Measurements from ENCODE around the gene ZNF660. TPM values are rescaled to one million over a fixed set of nuclear protein-coding genes. Genes with fewer than 3 reads are reported as not detected.

Gene ZNF660
- total RNA-seq, 1 donor = 5.8 TPM

GRCh38 chr3:44555723-44556122 lies 29.0 kb upstream of the ZNF660 start:
- Histone ChIP-seq H4K20me1 (ENCODE audit: insufficient read depth, low read length) (no peaks in the 10 kb centered on the region), H2AFZ (ENCODE audit: low read length) (peak overlapping the region; percentile 91), H3K79me2 (ENCODE audit: insufficient read depth, low read length) (peaks cover 5% of the 10 kb centered on the region), H3K4me2 (ENCODE audit: insufficient read depth, low read length) (peak overlapping the region; percentile 88), H3K36me3 (ENCODE audit: insufficient read depth, low read length) (peaks cover 3% of the 10 kb centered on the region), H3K4me1 (ENCODE audit: insufficient read depth, low read length) (peaks cover 5% of the 10 kb centered on the region), H3K27ac (ENCODE audit: low read depth, low read length) (peak overlapping the region; percentile 27), H3K4me3 (ENCODE audit: insufficient read depth, low read length) (peak overlapping the region; percentile 78), H3K27me3 (ENCODE audit: insufficient read depth, low read length) (peaks cover 4% of the 10 kb centered on the region), H3K9me3 (ENCODE audit: low read depth, low read length) (no peaks in the 10 kb centered on the region)
- peak; percentile 76 for DNase-seq (ENCODE audit: insufficient read length, low spot score, missing footprints)
- TF ChIP-seq CTCF (IDR thresholded peaks at IDR 0.05; ENCODE audit: extremely low read depth, low read depth, low read length) = no peak

- H3K9me3 ChIP-seq (ENCODE audit: low read depth, low read length) = no peaks in the 10 kb centered on the region
- peaks cover 8% of the 10 kb centered on the region for H3K36me3 ChIP-seq (ENCODE audit: insufficient read depth, low read length)
- no peak for TF ChIP-seq CTCF (IDR thresholded peaks at IDR 0.05; ENCODE audit: extremely low read depth, low read depth, low read length)
- H3K4me3 ChIP-seq (ENCODE audit: insufficient read depth, low read length) = no peak overlapping the region
- no peak overlapping the region for H3K27ac ChIP-seq (ENCODE audit: low read depth, low read length)
- H2AFZ ChIP-seq (ENCODE audit: low read length) = no peak overlapping the region
- H3K27me3 ChIP-seq (ENCODE audit: insufficient read depth, low read length) = no peaks in the 10 kb centered on the region
- peaks cover 5% of the 10 kb centered on the region for H3K4me1 ChIP-seq (ENCODE audit: insufficient read depth, low read length)
- no peak for DNase-seq (ENCODE audit: insufficient read length, low spot score, missing footprints)
- H4K20me1 ChIP-seq (ENCODE audit: insufficient read depth, low read length) = no peaks in the 10 kb centered on the region
- H3K79me2 ChIP-seq (ENCODE audit: insufficient read depth, low read length) = peaks cover 5% of the 10 kb centered on the region
- H3K4me2 ChIP-seq (ENCODE audit: insufficient read depth, low read length) = no peak overlapping the region
These were observed 27.7 kb upstream of the ZNF660 start for GRCh38 chr3:44557074-44557473.

GRCh38 chr3:44561076-44561475 lies 23.7 kb upstream of the ZNF660 start:
- no peak overlapping the region for H3K4me3 ChIP-seq (ENCODE audit: insufficient read depth, low read length)
- peaks cover under 1% of the 10 kb centered on the region for H3K4me1 ChIP-seq (ENCODE audit: insufficient read depth, low read length)

GRCh38 chr3:44562147-44562546 lies 22.6 kb upstream of the ZNF660 start:
- no peak for DNase-seq (ENCODE audit: insufficient read length, low spot score, missing footprints)
- no peaks in the 10 kb centered on the region for H3K9me3 ChIP-seq (ENCODE audit: low read depth, low read length)
- no peak for TF ChIP-seq CTCF (IDR thresholded peaks at IDR 0.05; ENCODE audit: extremely low read depth, low read depth, low read length)
- peaks cover 1% of the 10 kb centered on the region for H3K79me2 ChIP-seq (ENCODE audit: insufficient read depth, low read length)
- H3K36me3 ChIP-seq (ENCODE audit: insufficient read depth, low read length) = peaks cover 16% of the 10 kb centered on the region
- H3K4me1 ChIP-seq (ENCODE audit: insufficient read depth, low read length) = no peaks in the 10 kb centered on the region
- H3K27me3 ChIP-seq (ENCODE audit: insufficient read depth, low read length) = no peaks in the 10 kb centered on the region
- no peak overlapping the region for H3K27ac ChIP-seq (ENCODE audit: low read depth, low read length)
- H3K4me2 ChIP-seq (ENCODE audit: insufficient read depth, low read length) = no peak overlapping the region
- no peak overlapping the region for H2AFZ ChIP-seq (ENCODE audit: low read length)
- no peak overlapping the region for H3K4me3 ChIP-seq (ENCODE audit: insufficient read depth, low read length)
- no peaks in the 10 kb centered on the region for H4K20me1 ChIP-seq (ENCODE audit: insufficient read depth, low read length)

More at GRCh38 chr3:44561076-44561475, 23.7 kb upstream of the ZNF660 start:
- no peaks in the 10 kb centered on the region for H4K20me1 ChIP-seq (ENCODE audit: insufficient read depth, low read length)
- H3K27me3 ChIP-seq (ENCODE audit: insufficient read depth, low read length) = no peaks in the 10 kb centered on the region
- peaks cover 5% of the 10 kb centered on the region for H3K79me2 ChIP-seq (ENCODE audit: insufficient read depth, low read length)
- no peak for DNase-seq (ENCODE audit: insufficient read length, low spot score, missing footprints)
- H3K36me3 ChIP-seq (ENCODE audit: insufficient read depth, low read length) = peaks cover 16% of the 10 kb centered on the region
- no peak overlapping the region for H3K27ac ChIP-seq (ENCODE audit: low read depth, low read length)
- no peaks in the 10 kb centered on the region for H3K9me3 ChIP-seq (ENCODE audit: low read depth, low read length)
- H2AFZ ChIP-seq (ENCODE audit: low read length) = no peak overlapping the region
- TF ChIP-seq CTCF (IDR thresholded peaks at IDR 0.05; ENCODE audit: extremely low read depth, low read depth, low read length) = no peak
- H3K4me2 ChIP-seq (ENCODE audit: insufficient read depth, low read length) = no peak overlapping the region
